Neural progenitor cell (in vitro differentiated cells): Measurements from ENCODE around the gene ABCA10. TPM values are rescaled to one million over a fixed set of nuclear protein-coding genes. Genes with fewer than 3 reads are reported as not detected.

Experiments used
- DNase-seq: peaks from one replicate; pipeline ENCODE4 v3.0.0-alpha.2; 2016; ENCODE audit warnings: low spot score
- H2AFZ ChIP-seq: fragments of 200-600 bp; sonication (generic); replicated peaks from 2 replicates; pipeline ENCODE4 v1.6.1; 2016; ENCODE audit warnings: antibody characterized with exemption
- H3F3A ChIP-seq: fragments of 200-600 bp; sonication (generic); 2 replicates; pipeline ENCODE4 v1.6.1; 2016; ENCODE audit warnings: antibody characterized with exemption, low read depth
- H3K27ac ChIP-seq: fragments of 200-600 bp; sonication (generic); 2 replicates; pipeline ENCODE4 v1.5.1; 2016; ENCODE audit warnings: mild to moderate bottlenecking
- H3K27me3 ChIP-seq: fragments of 200-600 bp; sonication (generic); 2 replicates; pipeline ENCODE4 v1.6.1; 2016; ENCODE audit warnings: mild to moderate bottlenecking, moderate library complexity
- H3K36me3 ChIP-seq: fragments of 200-600 bp; sonication (generic); 2 replicates; pipeline ENCODE4 v1.5.1; 2016
- H3K4me1 ChIP-seq: fragments of 200-600 bp; sonication (generic); 2 replicates; pipeline ENCODE4 v1.6.1; 2016; ENCODE audit warnings: mixed run types
- H3K4me2 ChIP-seq: fragments of 200-600 bp; sonication (generic); 2 replicates; pipeline ENCODE4 v1.6.1; 2016
- H3K4me3 ChIP-seq: fragments of 200-600 bp; sonication (generic); 2 replicates; pipeline ENCODE4 v1.5.1; 2016
- H3K79me2 ChIP-seq: fragments of 200-600 bp; sonication (generic); 2 replicates; pipeline ENCODE4 v1.6.1; 2016; ENCODE audit warnings: low read depth
- H3K9ac ChIP-seq: fragments of 200-600 bp; sonication (generic); 2 replicates; pipeline ENCODE4 v1.6.1; 2016
- H3K9me3 ChIP-seq: fragments of 200-600 bp; sonication (generic); 2 replicates; pipeline ENCODE4 v1.5.1; 2016; ENCODE audit warnings: low read depth
- H4K20me1 ChIP-seq: fragments of 200-600 bp; sonication (generic); 2 replicates; pipeline ENCODE4 v1.6.1; 2016; ENCODE audit warnings: low read depth
- H3K27ac Mint-ChIP-seq: 3 replicates; pipeline ENCODE4 v1.8.0; 2021; ENCODE audit warnings: mixed read lengths
- H3K27me3 Mint-ChIP-seq: 2 replicates; pipeline ENCODE4 v1.8.0; 2022; ENCODE audit warnings: low read depth, mild to moderate bottlenecking, inconsistent platforms, moderate library complexity, mixed read lengths; ENCODE audit not compliant: insufficient read depth
- H3K36me3 Mint-ChIP-seq: 3 replicates; pipeline ENCODE4 v1.8.0; 2021; ENCODE audit warnings: mixed read lengths
- H3K4me1 Mint-ChIP-seq: 3 replicates; pipeline ENCODE4 v1.8.0; 2021; ENCODE audit warnings: mixed read lengths
- H3K4me3 Mint-ChIP-seq: 3 replicates; pipeline ENCODE4 v1.8.0; 2021; ENCODE audit warnings: mild to moderate bottlenecking, moderate library complexity, mixed read lengths
- H3K9me3 Mint-ChIP-seq: 3 replicates; pipeline ENCODE4 v1.8.0; 2020; ENCODE audit warnings: mixed read lengths
- EZH2 ChIP-seq: fragments of 200-600 bp; sonication (generic); IDR thresholded peaks from 2 replicates; pipeline ENCODE4 v1.6.1; 2017; ENCODE audit warnings: antibody characterized with exemption, mild to moderate bottlenecking, moderate library complexity
- EZH2phosphoT487 ChIP-seq: fragments of 200-600 bp; sonication (generic); IDR thresholded peaks from 2 replicates; pipeline ENCODE4 v1.6.1; 2017; ENCODE audit warnings: antibody characterized with exemption
- total RNA-seq: library from RNA; depleted of rRNA; stranded (reverse); fragments of >200 nt; gene quantifications from 2 replicates; pipeline ENCODE4 v1.2.3, GENCODE V29; 2015; ENCODE audit warnings: low replicate concordance
- TF ChIP-seq, protein P1 (sequence below): fragments of 200-600 bp; sonication (generic); IDR thresholded peaks from 2 replicates; pipeline ENCODE4 v1.5.1; 2017; ENCODE audit warnings: antibody characterized with exemption, mild to moderate bottlenecking

ABCA10 gene
- total RNA-seq, 1 donor from 2014 or later = 0.21 TPM

DNA sequence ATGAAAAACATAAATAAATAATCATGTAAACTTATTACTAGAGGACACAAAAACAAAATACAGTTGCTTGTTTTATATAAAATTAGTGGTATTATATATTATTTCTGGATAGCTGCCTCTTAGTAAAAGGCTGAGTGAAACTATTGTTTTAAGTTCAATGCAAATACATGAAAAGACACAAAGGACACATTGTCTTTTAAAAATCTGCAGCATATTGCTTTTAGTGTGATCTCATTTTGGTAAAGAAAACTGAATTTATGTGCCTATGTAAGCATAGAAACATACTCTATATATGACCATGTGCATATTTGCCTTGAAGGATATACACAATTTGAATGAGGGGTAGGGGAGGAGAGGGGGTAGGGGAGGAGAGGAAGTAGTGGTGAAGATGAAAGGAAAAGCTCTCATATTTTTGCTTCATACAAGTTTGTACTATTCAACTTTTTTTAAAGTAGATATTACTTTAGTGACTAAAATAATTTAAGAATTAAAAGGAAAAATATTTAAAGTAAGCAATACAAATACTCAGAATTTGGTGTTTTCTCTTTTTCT, 5.8 kb downstream of the ABCA10 start:
- Mint-ChIP-seq H3K36me3 (no peaks in the 10 kb centered on the region), H3K4me1 (no peaks in the 10 kb centered on the region), H3K4me3 (no peak overlapping the region), H3K27ac (no peak overlapping the region), H3K27me3 (no peaks in the 10 kb centered on the region), H3K9me3 (no peaks in the 10 kb centered on the region)
- Histone ChIP-seq H3K4me2 (no peak overlapping the region), H3F3A (no peaks in the 10 kb centered on the region), H3K27ac (no peak overlapping the region), H4K20me1 (no peaks in the 10 kb centered on the region), H3K4me3 (no peak overlapping the region), H3K4me1 (no peaks in the 10 kb centered on the region), H3K9ac (no peak overlapping the region), H2AFZ (no peak overlapping the region), H3K36me3 (no peaks in the 10 kb centered on the region), H3K79me2 (no peaks in the 10 kb centered on the region), H3K9me3 (no peaks in the 10 kb centered on the region), H3K27me3 (no peaks in the 10 kb centered on the region)
- TF ChIP-seq EZH2phosphoT487 = no peak
- TF ChIP-seq EZH2 = no peak
- TF ChIP-seq, protein P1, sequence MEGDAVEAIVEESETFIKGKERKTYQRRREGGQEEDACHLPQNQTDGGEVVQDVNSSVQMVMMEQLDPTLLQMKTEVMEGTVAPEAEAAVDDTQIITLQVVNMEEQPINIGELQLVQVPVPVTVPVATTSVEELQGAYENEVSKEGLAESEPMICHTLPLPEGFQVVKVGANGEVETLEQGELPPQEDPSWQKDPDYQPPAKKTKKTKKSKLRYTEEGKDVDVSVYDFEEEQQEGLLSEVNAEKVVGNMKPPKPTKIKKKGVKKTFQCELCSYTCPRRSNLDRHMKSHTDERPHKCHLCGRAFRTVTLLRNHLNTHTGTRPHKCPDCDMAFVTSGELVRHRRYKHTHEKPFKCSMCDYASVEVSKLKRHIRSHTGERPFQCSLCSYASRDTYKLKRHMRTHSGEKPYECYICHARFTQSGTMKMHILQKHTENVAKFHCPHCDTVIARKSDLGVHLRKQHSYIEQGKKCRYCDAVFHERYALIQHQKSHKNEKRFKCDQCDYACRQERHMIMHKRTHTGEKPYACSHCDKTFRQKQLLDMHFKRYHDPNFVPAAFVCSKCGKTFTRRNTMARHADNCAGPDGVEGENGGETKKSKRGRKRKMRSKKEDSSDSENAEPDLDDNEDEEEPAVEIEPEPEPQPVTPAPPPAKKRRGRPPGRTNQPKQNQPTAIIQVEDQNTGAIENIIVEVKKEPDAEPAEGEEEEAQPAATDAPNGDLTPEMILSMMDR = no peak
- no peak for DNase-seq

DNA sequence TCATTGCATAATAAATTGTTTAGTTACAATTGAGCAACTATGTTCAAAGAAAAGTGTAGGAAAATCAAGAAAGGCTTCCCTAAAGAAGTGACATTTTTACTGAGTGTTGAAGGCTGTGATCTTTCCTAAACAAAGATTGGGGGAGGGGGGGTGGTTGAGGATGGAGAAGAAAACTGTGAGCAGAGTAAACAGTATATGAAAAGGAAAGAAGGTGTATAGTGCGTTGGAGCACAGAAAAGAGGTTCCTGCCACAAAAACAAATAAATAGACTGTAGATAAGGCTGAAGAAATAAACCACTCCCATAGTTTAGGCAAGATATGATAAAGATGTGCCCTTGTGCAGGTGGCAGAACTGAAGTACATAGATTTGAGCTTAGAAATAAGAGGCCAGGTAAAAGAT, 8.5 kb downstream of the ABCA10 start:
- Histone ChIP-seq H3K27me3 (no peaks in the 10 kb centered on the region), H3F3A (no peaks in the 10 kb centered on the region), H3K36me3 (no peaks in the 10 kb centered on the region), H3K27ac (no peak overlapping the region), H3K4me3 (no peak overlapping the region), H2AFZ (no peak overlapping the region), H3K4me1 (no peaks in the 10 kb centered on the region), H3K9me3 (no peaks in the 10 kb centered on the region), H3K9ac (no peak overlapping the region), H3K4me2 (no peak overlapping the region), H3K79me2 (no peaks in the 10 kb centered on the region), H4K20me1 (no peaks in the 10 kb centered on the region)
- no peaks in the 10 kb centered on the region for H3K27me3 Mint-ChIP-seq
- no peaks in the 10 kb centered on the region for H3K9me3 Mint-ChIP-seq
- no peak for DNase-seq
- H3K4me3 Mint-ChIP-seq = no peak overlapping the region
- no peak overlapping the region for H3K27ac Mint-ChIP-seq
- no peaks in the 10 kb centered on the region for H3K36me3 Mint-ChIP-seq
- no peak for TF ChIP-seq EZH2phosphoT487
- TF ChIP-seq, protein P1 = no peak
- no peak for TF ChIP-seq EZH2
- no peaks in the 10 kb centered on the region for H3K4me1 Mint-ChIP-seq

DNA sequence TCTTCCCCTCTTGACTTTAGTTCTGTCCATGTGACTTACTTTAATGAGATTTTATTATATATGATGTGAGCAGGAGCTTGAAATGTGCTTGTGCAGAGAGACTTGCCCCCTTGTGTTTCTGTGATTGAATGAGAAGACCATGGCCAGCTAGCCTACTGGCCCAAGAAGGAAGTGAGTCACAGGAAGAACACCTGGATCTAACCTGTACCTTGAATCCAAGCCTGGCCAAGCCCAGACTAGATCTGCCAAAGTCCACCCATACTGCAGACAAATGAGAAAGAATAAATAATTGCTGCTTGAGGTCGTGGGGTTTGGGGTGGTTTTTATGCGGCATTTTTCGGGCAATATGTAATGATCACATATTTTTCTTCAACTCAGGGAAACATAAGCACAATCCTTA, 9.6 kb downstream of the ABCA10 start:
- TF ChIP-seq, protein P1 = no peak
- TF ChIP-seq EZH2 (no peak), EZH2phosphoT487 (no peak)
- no peaks in the 10 kb centered on the region for H3K79me2 ChIP-seq
- H3K9me3 ChIP-seq = no peaks in the 10 kb centered on the region
- Mint-ChIP-seq H3K27me3 (no peaks in the 10 kb centered on the region), H3K9me3 (no peaks in the 10 kb centered on the region), H3K36me3 (no peaks in the 10 kb centered on the region), H3K4me3 (no peak overlapping the region), H3K4me1 (no peaks in the 10 kb centered on the region), H3K27ac (no peak overlapping the region)
- no peak overlapping the region for H3K9ac ChIP-seq
- no peaks in the 10 kb centered on the region for H3K36me3 ChIP-seq
- H3K27ac ChIP-seq = no peak overlapping the region
- DNase-seq = no peak
- H3K4me2 ChIP-seq = no peak overlapping the region
- no peaks in the 10 kb centered on the region for H3F3A ChIP-seq
- H3K4me3 ChIP-seq = no peak overlapping the region
- H3K27me3 ChIP-seq = no peaks in the 10 kb centered on the region
- no peaks in the 10 kb centered on the region for H4K20me1 ChIP-seq
- no peaks in the 10 kb centered on the region for H3K4me1 ChIP-seq
- no peak overlapping the region for H2AFZ ChIP-seq
